Lower lobe of right lung (tissue), 2 donors: ENCODE results near the gene COL20A1. TPM values are rescaled to one million over a fixed set of nuclear protein-coding genes. Genes with fewer than 3 reads are reported as not detected.

ENCODE experiments used
- ATAC-seq, 2 donors: fragments of 200-7000 bp; cut with Tn5 transposase; one replicate each; pipeline ENCODE4 v1.9.1; 2020 to 2022; ENCODE audit warnings: mild to moderate bottlenecking in 2 of 2, moderate library complexity in 2 of 2
- DNase-seq: peaks from one replicate; pipeline ENCODE4 v3.0.0-alpha.2; 2020
- H3K27ac ChIP-seq: fragments of 200-600 bp; one replicate; pipeline ENCODE4 v1.8.0; 2022
- H3K27me3 ChIP-seq: fragments of 200-600 bp; one replicate; pipeline ENCODE4 v1.8.0; 2022; ENCODE audit warnings: low read depth
- H3K36me3 ChIP-seq: fragments of 200-600 bp; one replicate; pipeline ENCODE4 v1.8.0; 2022; ENCODE audit warnings: mild to moderate bottlenecking
- H3K4me1 ChIP-seq: fragments of 200-600 bp; one replicate; pipeline ENCODE4 v1.8.0; 2022
- H3K4me3 ChIP-seq: fragments of 200-600 bp; one replicate; pipeline ENCODE4 v1.8.0; 2022; ENCODE audit warnings: mild to moderate bottlenecking
- H3K9me3 ChIP-seq: fragments of 200-600 bp; one replicate; pipeline ENCODE4 v1.8.0; 2022
- intact Hi-C: fragments of 100-400 bp; cut with DNase I; formaldehyde crosslinking; loops from one replicate; pipeline ENCODE4 v1.11.0; 2022
- total RNA-seq: library from RNA; stranded (reverse); fragmentation: NEBNext Ultra II Directional; extraction: Animal tissue kit (Norgen Biotek cat#: 25700); gene quantifications from one replicate; pipeline ENCODE4 v1.2.1, GENCODE V29; 2021
- TF ChIP-seq, protein P1 (sequence below): fragments of 200-600 bp; IDR thresholded peaks from one replicate; pipeline ENCODE4 v1.8.0; 2022; ENCODE audit warnings: antibody characterized with exemption, mild to moderate bottlenecking
- donor health status: DM: no; HTN: yes; CAD: no; lungs with severe emphysema.

The COL20A1 gene
- total RNA-seq, 1 donor from 2014 or later = not detected

DNA sequence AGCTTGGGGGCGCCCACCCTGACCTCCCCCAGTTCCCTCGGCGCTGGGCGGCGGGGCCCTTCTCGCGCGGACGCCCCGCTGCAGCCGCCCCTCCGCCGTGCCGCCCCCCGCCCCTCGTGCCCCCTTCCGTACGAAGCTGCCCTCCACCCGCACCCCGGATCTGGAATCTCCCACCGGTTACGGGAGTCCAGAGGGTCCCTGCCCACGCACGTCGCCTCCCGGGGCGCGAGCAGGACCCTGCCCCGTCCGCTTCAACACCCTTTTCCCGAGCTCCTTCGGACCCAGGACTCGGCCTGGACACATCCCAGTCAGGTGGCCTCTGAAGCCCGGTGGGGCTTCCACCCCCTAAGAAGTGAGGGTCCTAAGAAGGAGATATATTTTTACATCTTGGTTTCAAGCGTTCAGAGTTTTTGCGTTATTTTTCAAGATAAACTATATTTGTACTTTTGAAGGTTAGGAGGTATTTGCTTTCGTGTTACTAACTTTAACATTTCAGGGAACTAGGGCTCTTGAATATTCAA is 19.9 kb upstream of the COL20A1 start:
- peaks cover 2% of the 10 kb centered on the region for H3K27me3 ChIP-seq
- no peak for DNase-seq
- H3K36me3 ChIP-seq = peaks cover 26% of the 10 kb centered on the region
- no peak for ATAC-seq
- H3K4me3 ChIP-seq = peak overlapping the region; percentile 83
- H3K4me1 ChIP-seq = peaks cover 27% of the 10 kb centered on the region
- intact Hi-C loops = no loop called here
- TF ChIP-seq, protein P1, sequence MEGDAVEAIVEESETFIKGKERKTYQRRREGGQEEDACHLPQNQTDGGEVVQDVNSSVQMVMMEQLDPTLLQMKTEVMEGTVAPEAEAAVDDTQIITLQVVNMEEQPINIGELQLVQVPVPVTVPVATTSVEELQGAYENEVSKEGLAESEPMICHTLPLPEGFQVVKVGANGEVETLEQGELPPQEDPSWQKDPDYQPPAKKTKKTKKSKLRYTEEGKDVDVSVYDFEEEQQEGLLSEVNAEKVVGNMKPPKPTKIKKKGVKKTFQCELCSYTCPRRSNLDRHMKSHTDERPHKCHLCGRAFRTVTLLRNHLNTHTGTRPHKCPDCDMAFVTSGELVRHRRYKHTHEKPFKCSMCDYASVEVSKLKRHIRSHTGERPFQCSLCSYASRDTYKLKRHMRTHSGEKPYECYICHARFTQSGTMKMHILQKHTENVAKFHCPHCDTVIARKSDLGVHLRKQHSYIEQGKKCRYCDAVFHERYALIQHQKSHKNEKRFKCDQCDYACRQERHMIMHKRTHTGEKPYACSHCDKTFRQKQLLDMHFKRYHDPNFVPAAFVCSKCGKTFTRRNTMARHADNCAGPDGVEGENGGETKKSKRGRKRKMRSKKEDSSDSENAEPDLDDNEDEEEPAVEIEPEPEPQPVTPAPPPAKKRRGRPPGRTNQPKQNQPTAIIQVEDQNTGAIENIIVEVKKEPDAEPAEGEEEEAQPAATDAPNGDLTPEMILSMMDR = no peak
- H3K9me3 ChIP-seq = no peaks in the 10 kb centered on the region
- peak overlapping the region; percentile 82 for H3K27ac ChIP-seq

DNA sequence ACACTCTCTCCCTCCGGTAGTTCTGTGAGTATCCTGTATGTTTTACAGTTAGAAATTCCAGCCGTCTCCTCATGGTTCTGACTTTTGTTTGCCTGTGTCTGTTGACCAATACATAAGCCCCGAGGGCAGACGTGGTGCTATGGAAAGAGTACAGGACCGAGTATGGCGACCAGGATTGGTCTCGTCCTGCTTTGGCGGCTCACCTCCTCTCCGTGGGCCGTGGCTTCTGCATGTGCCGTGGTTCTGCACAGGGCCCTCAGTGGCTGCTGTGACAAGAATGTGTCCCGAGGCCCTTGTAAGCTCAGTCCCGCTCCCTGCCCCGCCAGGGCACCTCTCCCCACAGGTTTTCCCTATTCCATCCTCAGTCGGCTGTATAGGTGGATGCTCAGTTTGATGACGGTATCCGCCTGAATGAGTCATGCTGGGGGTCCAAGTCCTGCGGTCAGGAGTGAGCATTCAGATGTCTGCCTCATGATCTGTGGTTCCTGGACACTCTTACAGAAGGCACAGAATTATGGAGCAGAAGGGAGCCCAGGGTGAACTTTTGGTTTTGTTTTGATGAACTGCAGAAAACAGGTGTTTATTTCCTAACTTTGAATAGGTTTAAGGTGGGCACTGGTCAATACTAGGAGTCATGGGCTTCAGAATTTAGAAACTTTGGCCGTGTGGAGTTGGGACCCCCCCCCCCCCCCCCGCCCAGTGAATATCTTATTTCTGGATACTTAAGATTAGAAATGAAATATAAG is 19.2 kb upstream of the COL20A1 start:
- ATAC-seq = no peak
- TF ChIP-seq, protein P1 = no peak
- Histone ChIP-seq H3K9me3 (no peaks in the 10 kb centered on the region), H3K27me3 (no peaks in the 10 kb centered on the region), H3K27ac (peak overlapping the region; percentile 82), H3K4me1 (peaks cover 27% of the 10 kb centered on the region), H3K4me3 (peak overlapping the region; percentile 83), H3K36me3 (peaks cover 33% of the 10 kb centered on the region)
- DNase-seq = no peak
- intact Hi-C loops = no loop called here

DNA sequence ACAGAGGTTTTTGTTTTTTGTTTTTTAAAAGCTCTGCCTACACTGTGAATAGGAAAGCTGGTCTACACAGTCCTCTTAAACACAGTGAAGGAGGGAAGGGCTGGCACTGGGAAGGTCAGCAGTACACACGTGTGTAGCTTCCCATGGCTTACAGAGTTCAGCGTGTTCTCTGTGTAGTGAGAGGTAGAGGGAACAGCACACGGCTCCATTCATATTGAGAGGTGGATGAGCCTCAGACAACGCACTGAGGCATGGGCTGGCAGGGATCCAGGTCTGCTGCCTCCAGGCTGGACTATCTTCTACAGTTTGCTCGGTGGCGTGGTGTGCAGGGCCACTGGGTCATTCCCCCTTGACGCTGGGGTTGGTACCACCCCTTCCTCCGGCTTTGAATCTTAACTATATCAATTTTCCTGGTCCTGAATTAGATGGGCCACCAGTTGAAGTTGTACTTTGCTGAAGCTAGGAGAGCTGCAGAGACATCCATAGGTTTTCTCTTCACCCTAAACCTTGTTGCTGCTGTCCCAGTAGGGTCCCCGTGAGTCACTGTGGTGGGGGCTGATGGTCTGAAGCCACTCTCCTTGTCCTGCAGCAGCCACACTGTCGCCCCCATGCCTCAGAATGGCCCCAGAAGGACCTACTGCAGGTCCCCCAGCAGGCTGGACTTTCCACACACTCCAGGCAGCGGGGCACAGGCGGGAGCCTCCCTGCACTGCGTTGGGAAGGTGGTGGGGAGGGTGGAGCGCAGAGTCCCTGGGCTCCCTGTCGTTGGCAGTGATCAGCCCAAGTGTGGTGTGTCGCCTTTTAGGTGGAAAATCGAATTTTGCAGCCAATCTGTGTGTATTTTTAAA is 18.4 kb upstream of the COL20A1 start:
- peaks cover 41% of the 10 kb centered on the region for H3K36me3 ChIP-seq
- no peak overlapping the region for H3K27ac ChIP-seq
- no peaks in the 10 kb centered on the region for H3K9me3 ChIP-seq
- no peak overlapping the region for H3K4me3 ChIP-seq
- intact Hi-C loops = no loop called here
- H3K27me3 ChIP-seq = no peaks in the 10 kb centered on the region
- DNase-seq (no peak), ATAC-seq (no peak)
- TF ChIP-seq, protein P1 = no peak
- H3K4me1 ChIP-seq = peaks cover 27% of the 10 kb centered on the region

DNA sequence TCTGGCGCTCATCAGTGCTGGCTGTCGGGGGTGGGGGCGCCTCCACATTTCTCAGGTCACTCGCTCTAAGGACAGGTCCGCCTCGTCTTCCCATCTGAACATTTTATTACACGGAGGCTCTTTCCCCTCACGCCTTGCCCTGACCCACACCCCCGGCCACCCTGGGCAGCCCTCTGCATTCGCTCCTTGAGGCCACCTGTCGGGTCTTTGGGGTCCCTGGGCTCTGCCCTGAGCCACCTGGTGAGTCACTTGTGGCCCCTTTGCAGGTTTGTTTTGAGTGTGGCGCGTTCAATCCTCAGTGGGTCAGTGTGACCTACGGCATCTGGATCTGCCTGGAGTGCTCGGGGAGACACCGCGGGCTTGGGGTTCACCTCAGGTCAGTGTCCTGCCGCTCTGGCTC is 17.2 kb upstream of the COL20A1 start:
- Histone ChIP-seq H3K9me3 (no peaks in the 10 kb centered on the region), H3K4me1 (peaks cover 27% of the 10 kb centered on the region), H3K36me3 (peaks cover 53% of the 10 kb centered on the region), H3K4me3 (no peak overlapping the region), H3K27ac (no peak overlapping the region), H3K27me3 (no peaks in the 10 kb centered on the region)
- no peak for DNase-seq
- intact Hi-C loops = no loop called here
- ATAC-seq = no peak
- TF ChIP-seq, protein P1 = no peak

DNA sequence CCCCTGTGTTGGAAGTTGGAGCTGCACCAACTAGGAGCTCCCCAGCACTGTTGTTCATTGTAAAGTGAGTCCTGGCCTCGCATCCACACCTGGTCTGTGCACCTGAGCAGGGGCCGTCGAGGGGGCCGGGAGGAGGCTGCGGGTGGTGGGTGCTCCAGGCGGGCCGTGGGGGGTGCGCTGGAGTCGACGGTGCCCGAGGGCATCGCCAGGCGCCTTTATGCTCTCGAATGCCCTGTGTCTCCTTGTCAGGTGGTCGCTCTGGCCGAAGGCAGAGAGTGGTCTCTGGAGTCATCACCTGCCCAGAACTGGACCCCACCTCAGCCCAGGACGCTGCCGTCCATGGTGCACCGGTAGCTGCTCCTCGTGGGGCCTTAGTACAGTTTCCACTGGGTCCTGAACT is 16.0 kb upstream of the COL20A1 start:
- Histone ChIP-seq H3K9me3 (no peaks in the 10 kb centered on the region), H3K4me1 (peaks cover 24% of the 10 kb centered on the region), H3K27ac (no peak overlapping the region), H3K36me3 (peaks cover 64% of the 10 kb centered on the region), H3K4me3 (no peak overlapping the region), H3K27me3 (no peaks in the 10 kb centered on the region)
- TF ChIP-seq, protein P1 = no peak
- no peak for ATAC-seq
- intact Hi-C loops = no loop called here
- no peak for DNase-seq
